Neuronal stem cell (in vitro differentiated cells): ENCODE data around the gene MMP11.
A peak's percentile ranks its signal among the peaks of the same experiment; 100 is the strongest.

Experiments used
- DNase-seq: peaks from one replicate; pipeline ENCODE4 v3.0.0-alpha.2; 2013; ENCODE audit warnings: low spot score
- H2AFZ ChIP-seq: one replicate; pipeline ENCODE4 v1.6.1; 2013; ENCODE audit warnings: mild to moderate bottlenecking, low read length, inconsistent platforms
- H2AK5ac ChIP-seq: 2 replicates; pipeline ENCODE4 v1.6.1; 2013; ENCODE audit warnings: low read depth, mild to moderate bottlenecking, inconsistent platforms, low read length, moderate library complexity, mixed read lengths
- H2BK120ac ChIP-seq: 2 replicates; pipeline ENCODE4 v1.6.1; 2013; ENCODE audit warnings: low read depth, mild to moderate bottlenecking, inconsistent platforms, low read length, moderate library complexity, mixed read lengths
- H2BK12ac ChIP-seq: one replicate; pipeline ENCODE4 v1.6.1; 2013; ENCODE audit warnings: low read length, inconsistent platforms
- H2BK15ac ChIP-seq: 2 replicates; pipeline ENCODE4 v1.6.1; 2013; ENCODE audit warnings: mild to moderate bottlenecking, low read length, inconsistent platforms, mixed read lengths
- H2BK5ac ChIP-seq: one replicate; pipeline ENCODE4 v1.6.1; 2013; ENCODE audit warnings: inconsistent platforms, mild to moderate bottlenecking, low read length, moderate library complexity
- H3K14ac ChIP-seq: one replicate; pipeline ENCODE4 v1.6.1; 2013; ENCODE audit warnings: low read length, inconsistent platforms
- H3K18ac ChIP-seq: 2 replicates; pipeline ENCODE4 v1.6.1; 2013; ENCODE audit warnings: low read length, inconsistent platforms
- H3K23ac ChIP-seq: 2 replicates; pipeline ENCODE4 v1.6.1; 2013; ENCODE audit warnings: low read depth, mild to moderate bottlenecking, mixed read lengths, low read length, inconsistent platforms; ENCODE audit not compliant: poor library complexity
- H3K27ac ChIP-seq: replicated peaks from 3 replicates; pipeline ENCODE4 v1.5.1; 2013; ENCODE audit warnings: low read length, inconsistent platforms
- H3K27me3 ChIP-seq, 3 experiments: 2 replicates each; pipeline ENCODE4 v1.6.1; 2013; ENCODE audit warnings: low read length in 3 of 3, mild to moderate bottlenecking in 2 of 3, inconsistent platforms in 1 of 3, low read depth in 1 of 3, mixed read lengths in 1 of 3, moderate library complexity in 1 of 3; ENCODE audit not compliant: control insufficient read depth in 3 of 3, insufficient read depth in 3 of 3
- H3K36me3 ChIP-seq, 2 donors: replicated peaks in 1 of 2; 2 replicates each; pipeline ENCODE4 v1.6.1; 2013; ENCODE audit warnings: low read length in 2 of 2; ENCODE audit not compliant: control insufficient read depth in 2 of 2, insufficient read depth in 2 of 2
- H3K4ac ChIP-seq: 2 replicates; pipeline ENCODE4 v1.6.1; 2013; ENCODE audit warnings: inconsistent platforms, mild to moderate bottlenecking, low read length, moderate library complexity
- H3K4me1 ChIP-seq, 2 donors: 1 replicate in 1 of 2; 2 replicates in 1 of 2; pipeline ENCODE4 v1.6.1; 2013; ENCODE audit warnings: low read length in 2 of 2, low read depth in 1 of 2; ENCODE audit not compliant: control insufficient read depth in 2 of 2, insufficient read depth in 1 of 2
- H3K4me2 ChIP-seq: one replicate; pipeline ENCODE4 v1.6.1; 2013; ENCODE audit warnings: mild to moderate bottlenecking, low read length, inconsistent platforms; ENCODE audit not compliant: insufficient read depth, poor library complexity, severe bottlenecking
- H3K4me3 ChIP-seq, 2 donors: 2 replicates each; pipeline ENCODE4 v1.5.1; 2013; ENCODE audit warnings: low read length in 2 of 2, mild to moderate bottlenecking in 2 of 2, inconsistent platforms in 1 of 2, moderate library complexity in 1 of 2
- H3K79me1 ChIP-seq: one replicate; pipeline ENCODE4 v1.6.1; 2013; ENCODE audit warnings: low read depth, mild to moderate bottlenecking, inconsistent platforms, low read length, moderate library complexity
- H3K9ac ChIP-seq: one replicate; pipeline ENCODE4 v1.6.1; 2013; ENCODE audit warnings: mild to moderate bottlenecking, low read depth, low read length, inconsistent platforms; ENCODE audit not compliant: poor library complexity
- H3K9me3 ChIP-seq, 2 donors: replicated peaks in 1 of 2; 2 replicates each; pipeline versions ENCODE3 to v1.6.1; 2013; ENCODE audit warnings: low read length in 2 of 2, mild to moderate bottlenecking in 2 of 2, inconsistent platforms in 1 of 2, low read depth in 1 of 2, mixed read lengths in 1 of 2, moderate library complexity in 1 of 2; ENCODE audit not compliant: control insufficient read depth in 2 of 2, insufficient read depth in 1 of 2
- H4K8ac ChIP-seq: one replicate; pipeline ENCODE4 v1.6.1; 2013; ENCODE audit warnings: low read depth, mild to moderate bottlenecking, inconsistent platforms, low read length, moderate library complexity
- H4K91ac ChIP-seq: one replicate; pipeline ENCODE4 v1.6.1; 2013; ENCODE audit warnings: low read length, low read depth, mild to moderate bottlenecking, inconsistent platforms; ENCODE audit not compliant: poor library complexity
- WGBS, 2 donors: extraction: QIAGEN DNeasy Blood & Tissue Kit; methylation state at CpG; one replicate each; pipeline ENCODE4 v1.1.7; 2013; ENCODE audit warnings: missing lambda C conversion rate in 2 of 2, mixed read lengths in 1 of 2; ENCODE audit not compliant: insufficient read length in 2 of 2, insufficient replicate concordance in 1 of 2; ENCODE audit errors: extremely low coverage in 2 of 2; 5-methylcytosine and 5-hydroxymethylcytosine counted together

The MMP11 gene

DNA sequence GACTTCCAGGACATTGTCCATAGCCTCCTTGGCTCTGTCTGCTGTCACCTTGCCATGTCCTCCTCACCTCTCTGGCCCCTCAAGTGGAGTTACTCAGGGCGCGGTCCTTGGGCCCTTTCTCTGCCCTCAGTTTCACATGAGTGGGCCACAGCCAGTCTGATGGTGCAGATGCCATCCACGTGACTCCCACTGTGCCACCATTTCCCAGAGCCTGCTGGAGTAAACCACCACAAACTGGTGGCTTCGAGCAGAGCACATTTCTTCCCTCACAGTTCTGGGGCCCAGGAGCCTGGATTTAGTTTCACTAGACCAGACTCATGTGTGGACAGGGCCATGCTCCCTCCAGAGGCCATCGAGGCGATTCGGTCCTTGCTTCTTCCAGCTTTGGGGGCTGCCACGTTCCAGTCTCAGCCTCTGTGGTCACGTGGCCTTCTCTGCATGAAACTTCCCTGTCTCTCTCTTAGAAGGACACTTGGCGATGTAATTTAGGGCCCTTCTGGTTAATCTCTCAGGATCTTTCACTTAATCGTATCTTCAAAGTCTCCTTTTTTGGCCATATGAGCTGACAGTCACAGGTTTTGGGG is 28.7 kb downstream of the MMP11 start:
- peaks cover 66 to 87% of the 10 kb centered on the region in 2 donors for H3K36me3 ChIP-seq
- DNase-seq: no peak
- WGBS, 2 donors: no CpG with 5 or more reads among the region's 11 CpGs

DNA sequence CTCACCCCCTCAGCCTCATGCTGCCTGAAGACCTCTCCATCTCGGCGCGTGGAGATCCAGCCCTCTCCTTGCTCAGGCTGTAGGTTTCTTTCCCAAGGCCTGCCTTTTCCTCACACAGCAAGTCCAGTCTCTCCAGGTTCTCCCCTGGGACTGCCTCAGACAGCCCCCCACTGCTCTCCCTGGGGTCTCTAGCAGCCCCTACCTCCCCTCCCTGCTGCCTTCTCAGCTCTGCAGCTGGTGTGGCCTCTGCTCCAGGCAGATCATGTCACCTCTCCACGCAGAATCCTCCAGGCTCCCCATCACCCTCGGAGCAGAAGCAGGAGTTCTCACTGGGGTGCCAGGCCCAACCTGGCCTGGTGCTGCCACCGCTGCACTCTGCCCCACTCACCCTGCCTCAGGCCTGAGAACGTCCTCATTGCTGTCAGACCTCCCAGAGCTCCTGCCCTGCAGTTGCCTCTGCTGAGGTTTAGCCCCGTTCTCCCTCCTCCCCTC is 29.3 kb downstream of the MMP11 start:
- no peak overlapping the region for H3K4me3 ChIP-seq
- DNase-seq: no peak
- no peak overlapping the region for H3K4ac ChIP-seq
- H3K18ac ChIP-seq: no peak overlapping the region
- H3K9me3 ChIP-seq: no peaks in the 10 kb centered on the region
- no peak overlapping the region for H3K27ac ChIP-seq
- H2BK12ac ChIP-seq: no peak overlapping the region
- H3K79me1 ChIP-seq: peaks cover 4% of the 10 kb centered on the region
- H3K4me1 ChIP-seq: no peaks in the 10 kb centered on the region
- H3K14ac ChIP-seq: no peak overlapping the region
- no peak overlapping the region for H4K91ac ChIP-seq
- no peak overlapping the region for H4K8ac ChIP-seq
- peaks cover 63 to 88% of the 10 kb centered on the region in 2 donors for H3K36me3 ChIP-seq
- H3K27me3 ChIP-seq: no peaks in the 10 kb centered on the region
- no peak overlapping the region for H3K23ac ChIP-seq
- H2BK5ac ChIP-seq: no peak overlapping the region
- no peak overlapping the region for H3K4me2 ChIP-seq
- H3K9ac ChIP-seq: no peak overlapping the region
- no peak overlapping the region for H2BK15ac ChIP-seq
- WGBS, 2 donors: no CpG with 5 or more reads among the region's 8 CpGs
- H2AK5ac ChIP-seq: no peak overlapping the region
- H2AFZ ChIP-seq: no peak overlapping the region
- H2BK120ac ChIP-seq: no peak overlapping the region

More for the DNA sequence above, 28.7 kb downstream of the MMP11 start:
- Histone ChIP-seq H3K79me1 (peaks cover 4% of the 10 kb centered on the region), H3K4me2 (no peak overlapping the region), H2AFZ (no peak overlapping the region), H3K27ac (no peak overlapping the region), H2AK5ac (no peak overlapping the region), H3K14ac (no peak overlapping the region), H2BK12ac (no peak overlapping the region), H2BK5ac (no peak overlapping the region), H3K9me3 (no peaks in the 10 kb centered on the region), H3K23ac (no peak overlapping the region), H4K8ac (no peak overlapping the region), H3K4ac (no peak overlapping the region), H2BK15ac (no peak overlapping the region), H3K27me3 (no peaks in the 10 kb centered on the region), H3K4me3 (no peak overlapping the region), H3K9ac (peak overlapping the region; percentile 30), H3K18ac (no peak overlapping the region), H2BK120ac (no peak overlapping the region), H4K91ac (no peak overlapping the region), H3K4me1 (no peaks in the 10 kb centered on the region)

DNA sequence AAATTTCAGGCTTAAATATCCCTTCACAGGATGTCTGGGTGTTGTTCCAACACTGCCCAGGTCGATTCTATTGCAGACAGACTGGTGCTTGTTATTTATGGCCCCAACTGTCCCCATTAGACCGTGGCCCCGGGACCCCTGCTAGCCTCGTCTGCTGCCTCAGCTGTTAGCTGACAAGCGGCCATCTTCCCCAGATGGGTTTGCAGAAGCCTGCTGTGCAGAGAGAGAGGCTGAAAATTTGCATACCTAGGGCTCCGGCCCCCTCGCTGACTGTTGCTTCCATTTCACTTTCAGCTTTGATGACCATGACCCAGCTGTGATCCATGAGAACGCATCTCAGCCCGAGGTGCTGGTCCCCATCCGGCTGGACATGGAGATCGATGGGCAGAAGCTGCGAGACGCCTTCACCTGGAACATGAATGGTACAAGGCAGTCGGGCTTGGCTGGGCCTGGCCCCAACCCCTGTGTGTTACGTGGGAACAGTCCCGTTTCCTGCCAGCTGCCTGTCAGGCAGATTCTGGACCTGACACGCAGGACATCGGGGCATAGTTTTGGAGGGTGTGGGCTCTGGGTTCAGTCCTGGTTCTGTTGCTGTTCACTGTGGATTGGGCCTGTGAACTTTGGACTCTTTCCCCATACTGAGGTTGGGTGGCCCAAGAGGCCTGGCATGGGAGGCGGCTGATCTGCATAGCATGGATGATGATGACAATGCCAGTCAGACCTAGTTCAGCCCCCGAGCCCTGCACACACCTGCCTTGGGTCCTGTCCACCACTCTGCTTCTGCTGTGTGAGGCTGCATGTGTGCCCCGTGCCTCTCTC is 30.6 kb downstream of the MMP11 start:
- Histone ChIP-seq H3K4ac (no peak overlapping the region), H2BK12ac (no peak overlapping the region), H4K8ac (no peak overlapping the region), H3K79me1 (peaks cover 4% of the 10 kb centered on the region), H3K4me3 (peak overlapping the region in 1 of 2 donors; percentile 42), H4K91ac (no peak overlapping the region), H2BK5ac (no peak overlapping the region), H3K4me1 (no peaks in the 10 kb centered on the region), H2AFZ (no peak overlapping the region), H3K14ac (no peak overlapping the region), H2BK120ac (no peak overlapping the region), H3K9me3 (no peaks in the 10 kb centered on the region), H3K23ac (peak overlapping the region; percentile 83), H3K4me2 (no peak overlapping the region), H2BK15ac (no peak overlapping the region), H3K27ac (no peak overlapping the region), H3K36me3 (peaks cover 60 to 88% of the 10 kb centered on the region in 2 donors), H3K27me3 (no peaks in the 10 kb centered on the region), H3K9ac (no peak overlapping the region), H3K18ac (no peak overlapping the region), H2AK5ac (no peak overlapping the region)
- no peak for DNase-seq
- WGBS, 2 donors: no CpG with 5 or more reads among the region's 21 CpGs

DNA sequence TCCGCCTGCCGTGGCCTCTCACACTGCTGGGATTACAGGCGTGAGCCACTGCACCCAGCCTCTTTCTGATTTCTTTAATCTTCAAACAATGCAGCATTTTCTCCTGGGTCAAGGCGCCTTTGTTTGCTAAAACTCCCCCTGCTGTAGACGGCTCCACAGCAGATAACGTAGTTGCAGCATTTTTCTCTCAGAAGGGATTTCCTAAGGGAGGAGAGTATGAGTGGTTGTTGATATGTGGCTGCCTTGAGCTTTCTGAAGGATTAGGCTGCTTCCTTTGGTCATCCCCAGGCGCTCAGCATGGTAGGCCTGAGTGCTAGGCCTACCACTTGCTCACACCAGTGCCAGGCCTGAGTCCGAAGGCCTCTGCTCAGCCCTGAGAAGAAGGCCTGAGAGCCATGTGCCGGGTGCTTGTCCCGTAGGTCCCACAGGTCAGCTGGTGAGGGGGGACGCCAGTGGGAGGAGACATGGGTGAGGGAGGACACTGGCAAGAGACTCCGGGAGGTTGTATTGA is 32.2 kb downstream of the MMP11 start:
- H3K4me1 ChIP-seq: no peaks in the 10 kb centered on the region
- H3K14ac ChIP-seq: no peak overlapping the region
- no peak overlapping the region for H3K4me2 ChIP-seq
- peaks cover 2% of the 10 kb centered on the region for H3K79me1 ChIP-seq
- no peak overlapping the region for H3K9ac ChIP-seq
- no peak overlapping the region for H2BK5ac ChIP-seq
- no peak overlapping the region for H4K8ac ChIP-seq
- DNase-seq: no peak
- no peak overlapping the region for H2BK120ac ChIP-seq
- no peak overlapping the region for H3K18ac ChIP-seq
- no peaks in the 10 kb centered on the region for H3K9me3 ChIP-seq
- H3K4me3 ChIP-seq: no peak overlapping the region
- H2BK15ac ChIP-seq: no peak overlapping the region
- H3K36me3 ChIP-seq: peaks cover 55 to 79% of the 10 kb centered on the region in 2 donors
- no peak overlapping the region for H3K23ac ChIP-seq
- no peaks in the 10 kb centered on the region for H3K27me3 ChIP-seq
- no peak overlapping the region for H3K27ac ChIP-seq
- no peak overlapping the region for H4K91ac ChIP-seq
- no peak overlapping the region for H2AK5ac ChIP-seq
- no peak overlapping the region for H2AFZ ChIP-seq
- H2BK12ac ChIP-seq: no peak overlapping the region
- WGBS, 2 donors: no CpG with 5 or more reads among the region's 12 CpGs
- H3K4ac ChIP-seq: no peak overlapping the region
